ENCODE measurements around the gene FHDC1. TPM values are rescaled to one million over a fixed set of nuclear protein-coding genes. Genes with fewer than 3 reads are reported as not detected.

FHDC1 gene
- total and polyA plus RNA-seq, 5 donors from 2014 or later, result 0.20 TPM; not detected in 4

- Histone ChIP-seq H3K9me3 (ENCODE audit: control insufficient read depth in 2 of 2, low read length in 2 of 2) (no peaks in the 10 kb centered on the region), H3K36me3 (ENCODE audit: control insufficient read depth, insufficient read depth, low read length) (no peaks in the 10 kb centered on the region), H3K27me3 (ENCODE audit: control insufficient read depth, insufficient read depth, low read length) (peaks cover 2% of the 10 kb centered on the region), H3K27ac (ENCODE audit: insufficient read depth, low read length, poor library complexity, severe bottlenecking) (no peak overlapping the region), H3K4me3 (ENCODE audit: low read depth, low read length) (no peak overlapping the region), H3K4me1 (ENCODE audit: control insufficient read depth, insufficient read depth, low read length, poor library complexity, severe bottlenecking) (no peaks in the 10 kb centered on the region)
- Mint-ChIP-seq H3K9me3 (peaks cover 0 to 1% (median 0%) of the 10 kb centered on the region in 7 donors), H3K27me3 (peaks cover 53% of the 10 kb centered on the region), H3K4me3 (no peak overlapping the region), H3K36me3 (no peaks in the 10 kb centered on the region), H3K27ac (peak overlapping the region in 1 of 3 donors; percentile 58), H3K4me1 (no peaks in the 10 kb centered on the region)
- DNase-seq, result no peak
- ATAC-seq (ENCODE audit: low read depth in 2 of 2), result no peak
Measured at GRCh38 chr4:152961014-152961772, 25.1 kb downstream of the FHDC1 start.

GRCh38 chr4:152961773-152962115 lies 25.6 kb downstream of the FHDC1 start:
- Histone ChIP-seq H3K27me3 (ENCODE audit: control insufficient read depth, insufficient read depth, low read length) (peaks cover 2% of the 10 kb centered on the region), H3K4me1 (ENCODE audit: control insufficient read depth, insufficient read depth, low read length, poor library complexity, severe bottlenecking) (no peaks in the 10 kb centered on the region), H3K4me3 (ENCODE audit: low read depth, low read length) (no peak overlapping the region), H3K9me3 (ENCODE audit: control insufficient read depth in 2 of 2, low read length in 2 of 2) (no peaks in the 10 kb centered on the region), H3K36me3 (ENCODE audit: control insufficient read depth, insufficient read depth, low read length) (no peaks in the 10 kb centered on the region), H3K27ac (ENCODE audit: insufficient read depth, low read length, poor library complexity, severe bottlenecking) (no peak overlapping the region)
- peaks cover 0 to 1% (median 0%) of the 10 kb centered on the region in 7 donors for H3K9me3 Mint-ChIP-seq
- DNase-seq (no peak), ATAC-seq (ENCODE audit: low read depth in 2 of 2) (no peak)
- H3K4me1 Mint-ChIP-seq, result no peaks in the 10 kb centered on the region
- no peak overlapping the region for H3K4me3 Mint-ChIP-seq
- peaks cover 49% of the 10 kb centered on the region for H3K27me3 Mint-ChIP-seq
- no peak overlapping the region for H3K27ac Mint-ChIP-seq
- H3K36me3 Mint-ChIP-seq, result no peaks in the 10 kb centered on the region

- no peak overlapping the region for H3K4me3 ChIP-seq (ENCODE audit: low read depth, low read length)
- Mint-ChIP-seq H3K9me3 (peaks cover 0 to 1% (median 0%) of the 10 kb centered on the region in 7 donors), H3K4me1 (no peaks in the 10 kb centered on the region), H3K27me3 (peaks cover 48% of the 10 kb centered on the region), H3K4me3 (no peak overlapping the region), H3K36me3 (no peaks in the 10 kb centered on the region), H3K27ac (no peak overlapping the region)
- H3K27ac ChIP-seq (ENCODE audit: insufficient read depth, low read length, poor library complexity, severe bottlenecking), result no peak overlapping the region
- peaks cover 2% of the 10 kb centered on the region for H3K27me3 ChIP-seq (ENCODE audit: control insufficient read depth, insufficient read depth, low read length)
- DNase-seq, result no peak
- no peaks in the 10 kb centered on the region for H3K36me3 ChIP-seq (ENCODE audit: control insufficient read depth, insufficient read depth, low read length)
- no peaks in the 10 kb centered on the region for H3K4me1 ChIP-seq (ENCODE audit: control insufficient read depth, insufficient read depth, low read length, poor library complexity, severe bottlenecking)
- ATAC-seq (ENCODE audit: low read depth in 2 of 2), result no peak
- H3K9me3 ChIP-seq (ENCODE audit: control insufficient read depth in 2 of 2, low read length in 2 of 2), result no peaks in the 10 kb centered on the region
Measured at GRCh38 chr4:152962150-152962549, 26.0 kb downstream of the FHDC1 start.

- no peak for DNase-seq
- no peak overlapping the region for H3K27ac Mint-ChIP-seq
- peaks cover 32% of the 10 kb centered on the region for H3K27me3 Mint-ChIP-seq
- Histone ChIP-seq H3K4me1 (ENCODE audit: control insufficient read depth, insufficient read depth, low read length, poor library complexity, severe bottlenecking) (no peaks in the 10 kb centered on the region), H3K27ac (ENCODE audit: insufficient read depth, low read length, poor library complexity, severe bottlenecking) (no peak overlapping the region), H3K4me3 (ENCODE audit: low read depth, low read length) (no peak overlapping the region), H3K36me3 (ENCODE audit: control insufficient read depth, insufficient read depth, low read length) (no peaks in the 10 kb centered on the region), H3K27me3 (ENCODE audit: control insufficient read depth, insufficient read depth, low read length) (peaks cover 2% of the 10 kb centered on the region), H3K9me3 (ENCODE audit: control insufficient read depth in 2 of 2, low read length in 2 of 2) (no peaks in the 10 kb centered on the region)
- H3K9me3 Mint-ChIP-seq, result peaks cover 0 to 1% (median 0%) of the 10 kb centered on the region in 7 donors
- H3K36me3 Mint-ChIP-seq, result no peaks in the 10 kb centered on the region
- no peak for ATAC-seq (ENCODE audit: low read depth in 2 of 2)
- no peaks in the 10 kb centered on the region for H3K4me1 Mint-ChIP-seq
- no peak overlapping the region for H3K4me3 Mint-ChIP-seq
Measured at GRCh38 chr4:152964335-152964734, 28.2 kb downstream of the FHDC1 start.

- H3K9me3 Mint-ChIP-seq, result peaks cover 0 to 1% (median 0%) of the 10 kb centered on the region in 7 donors
- H3K4me1 Mint-ChIP-seq, result no peaks in the 10 kb centered on the region
- Histone ChIP-seq H3K9me3 (ENCODE audit: control insufficient read depth in 2 of 2, low read length in 2 of 2) (no peaks in the 10 kb centered on the region), H3K27ac (ENCODE audit: insufficient read depth, low read length, poor library complexity, severe bottlenecking) (no peak overlapping the region), H3K4me1 (ENCODE audit: control insufficient read depth, insufficient read depth, low read length, poor library complexity, severe bottlenecking) (no peaks in the 10 kb centered on the region), H3K36me3 (ENCODE audit: control insufficient read depth, insufficient read depth, low read length) (no peaks in the 10 kb centered on the region), H3K27me3 (ENCODE audit: control insufficient read depth, insufficient read depth, low read length) (peaks cover 2% of the 10 kb centered on the region), H3K4me3 (ENCODE audit: low read depth, low read length) (no peak overlapping the region)
- no peak overlapping the region for H3K4me3 Mint-ChIP-seq
- H3K36me3 Mint-ChIP-seq, result no peaks in the 10 kb centered on the region
- peaks cover 22% of the 10 kb centered on the region for H3K27me3 Mint-ChIP-seq
- ATAC-seq (ENCODE audit: low read depth in 2 of 2) (no peak), DNase-seq (no peak)
- no peak overlapping the region for H3K27ac Mint-ChIP-seq
Measured at GRCh38 chr4:152965611-152966010, 29.5 kb downstream of the FHDC1 start.

GRCh38 chr4:152967907-152968306 lies 31.8 kb downstream of the FHDC1 start:
- H3K27ac ChIP-seq (ENCODE audit: insufficient read depth, low read length, poor library complexity, severe bottlenecking), result no peak overlapping the region
- Mint-ChIP-seq H3K4me3 (no peak overlapping the region), H3K4me1 (no peaks in the 10 kb centered on the region), H3K27ac (no peak overlapping the region), H3K9me3 (peaks cover 0 to 2% (median 0%) of the 10 kb centered on the region in 7 donors), H3K27me3 (peaks cover 16% of the 10 kb centered on the region), H3K36me3 (no peaks in the 10 kb centered on the region)
- H3K27me3 ChIP-seq (ENCODE audit: control insufficient read depth, insufficient read depth, low read length), result peaks cover 2% of the 10 kb centered on the region
- no peaks in the 10 kb centered on the region for H3K4me1 ChIP-seq (ENCODE audit: control insufficient read depth, insufficient read depth, low read length, poor library complexity, severe bottlenecking)
- no peaks in the 10 kb centered on the region for H3K36me3 ChIP-seq (ENCODE audit: control insufficient read depth, insufficient read depth, low read length)
- no peak for DNase-seq
- no peak for ATAC-seq (ENCODE audit: low read depth in 2 of 2)
- H3K9me3 ChIP-seq (ENCODE audit: control insufficient read depth in 2 of 2, low read length in 2 of 2), result no peaks in the 10 kb centered on the region
- no peak overlapping the region for H3K4me3 ChIP-seq (ENCODE audit: low read depth, low read length)

GRCh38 chr4:152968806-152969394 lies 32.8 kb downstream of the FHDC1 start:
- Mint-ChIP-seq H3K4me1 (no peaks in the 10 kb centered on the region), H3K4me3 (no peak overlapping the region)

More at GRCh38 chr4:152968806-152969394, 32.8 kb downstream of the FHDC1 start:
- no peaks in the 10 kb centered on the region for H3K36me3 Mint-ChIP-seq
- peaks cover 0 to 2% (median 0%) of the 10 kb centered on the region in 7 donors for H3K9me3 Mint-ChIP-seq
- no peak overlapping the region for H3K27ac ChIP-seq (ENCODE audit: insufficient read depth, low read length, poor library complexity, severe bottlenecking)
- no peaks in the 10 kb centered on the region for H3K4me1 ChIP-seq (ENCODE audit: control insufficient read depth, insufficient read depth, low read length, poor library complexity, severe bottlenecking)
- no peak overlapping the region for H3K4me3 ChIP-seq (ENCODE audit: low read depth, low read length)
- H3K27ac Mint-ChIP-seq, result no peak overlapping the region
- no peak for ATAC-seq (ENCODE audit: low read depth in 2 of 2)
- DNase-seq, result no peak
- H3K27me3 Mint-ChIP-seq, result peaks cover 11% of the 10 kb centered on the region
- H3K9me3 ChIP-seq (ENCODE audit: control insufficient read depth in 2 of 2, low read length in 2 of 2), result no peaks in the 10 kb centered on the region
- no peaks in the 10 kb centered on the region for H3K36me3 ChIP-seq (ENCODE audit: control insufficient read depth, insufficient read depth, low read length)
- no peaks in the 10 kb centered on the region for H3K27me3 ChIP-seq (ENCODE audit: control insufficient read depth, insufficient read depth, low read length)

All from CD4-positive, CD25-positive, alpha-beta regulatory T cell (primary cell).